HepG2 (cell line): ENCODE measurements around the gene MAGI1. TPM values are rescaled to one million over a fixed set of nuclear protein-coding genes. Genes with fewer than 3 reads are reported as not detected.
A peak's percentile ranks its signal among the peaks of the same experiment; 100 is the strongest.

Experiments used
- GTF2F1 ChIP-seq: fragments of 150-350 bp; IDR thresholded peaks from 2 replicates; pipeline ENCODE4 v1.6.1; 2014; ENCODE audit warnings: low read length
- GZF1 ChIP-seq: sonication (generic); formaldehyde crosslinking; IDR thresholded peaks from 2 replicates; pipeline ENCODE4 v1.5.1; 2020; ENCODE audit warnings: mild to moderate bottlenecking, missing genetic modification reagents
- KAT8 ChIP-seq: IDR thresholded peaks from 2 replicates; pipeline ENCODE4 v1.6.1; 2016; ENCODE audit warnings: missing genetic modification reagents, missing compliant biosample characterization
- RORA ChIP-seq: sonication (generic); formaldehyde crosslinking; IDR thresholded peaks from 2 replicates; pipeline ENCODE4 v1.5.0; 2020; ENCODE audit warnings: mild to moderate bottlenecking, missing genetic modification reagents, moderate library complexity
- RXRB ChIP-seq: IDR thresholded peaks from 2 replicates; pipeline ENCODE4 v1.6.1; 2016; ENCODE audit warnings: borderline replicate concordance, missing genetic modification reagents, missing compliant biosample characterization
- SALL1 ChIP-seq: sonication (generic); formaldehyde crosslinking; IDR thresholded peaks from 2 replicates; pipeline ENCODE4 v1.8.0; 2022; ENCODE audit warnings: mild to moderate bottlenecking, missing genetic modification reagents
- SPEN ChIP-seq: sonication (generic); formaldehyde crosslinking; IDR thresholded peaks from 2 replicates; pipeline ENCODE4 v1.5.1; 2020; ENCODE audit warnings: low read depth, mild to moderate bottlenecking, missing genetic modification reagents
- ZFP62 ChIP-seq: sonication (generic); formaldehyde crosslinking; IDR thresholded peaks from 2 replicates; pipeline ENCODE4 v1.4.0; 2020; ENCODE audit warnings: missing genetic modification reagents
- ZNF34 ChIP-seq: sonication (generic); formaldehyde crosslinking; IDR thresholded peaks from 2 replicates; pipeline ENCODE4 v1.4.0; 2020; ENCODE audit warnings: mild to moderate bottlenecking, missing genetic modification reagents, borderline replicate concordance
- ZNF496 ChIP-seq: sonication (generic); formaldehyde crosslinking; IDR thresholded peaks from 2 replicates; pipeline ENCODE4 v1.8.1; 2023; ENCODE audit warnings: mild to moderate bottlenecking, moderate library complexity, missing genetic modification reagents; ENCODE audit not compliant: insufficient replicate concordance
- ZSCAN29 ChIP-seq: sonication (generic); formaldehyde crosslinking; conservative IDR thresholded peaks from 2 replicates; pipeline ENCODE4 v1.4.0; 2020; ENCODE audit warnings: mild to moderate bottlenecking, missing genetic modification reagents
- polyA plus RNA-seq, 8 experiments: library from polyadenylated mRNA; depleted of rRNA in 3 of 8; stranded (reverse) in 7 of 8; unstranded in 1 of 8; fragments of >200 nt; fragmentation: Illumina TruSeq in 4 of 8; extraction: Trizol in 4 of 8; gene quantifications; 2 replicates each; pipeline versions ENCODE4 v1.2.1 to v1.2.3, GENCODE V29; 2011 to 2016; ENCODE audit warnings: low read depth in 4 of 8, missing spikeins in 1 of 8, mixed read lengths in 1 of 8; ENCODE audit not compliant: insufficient read depth in 1 of 8
- total RNA-seq, 5 experiments: library from RNA; depleted of rRNA; stranded (reverse); fragments of >200 nt; fragmentation: Illumina TruSeq; extraction: Trizol; gene quantifications; 2 replicates each; pipeline ENCODE4 v1.2.3, GENCODE V29; 2016; ENCODE audit warnings: low read depth in 1 of 5
- TF ChIP-seq, protein P1 (sequence below): sonication (generic); formaldehyde crosslinking; IDR thresholded peaks from 2 replicates; pipeline ENCODE4 v1.8.0; 2022; ENCODE audit warnings: missing genetic modification reagents, mild to moderate bottlenecking, borderline replicate concordance
- TF ChIP-seq, protein P2 (sequence below): sonication (generic); formaldehyde crosslinking; IDR thresholded peaks from 2 replicates; pipeline ENCODE4 v1.9.0; 2021; ENCODE audit warnings: mild to moderate bottlenecking, missing genetic modification reagents
- TF ChIP-seq, protein P3 (sequence below): sonication (generic); formaldehyde crosslinking; IDR thresholded peaks from 2 replicates; pipeline ENCODE4 v1.5.1; 2020; ENCODE audit warnings: mild to moderate bottlenecking, missing genetic modification reagents, borderline replicate concordance

Gene MAGI1
- total and polyA plus RNA-seq, 2 of the 13 experiments (the other 11 are each of a cell fraction or from before 2014, with no cell fraction given): 22.2 to 26.0 TPM

GRCh38 chr3:66073464-66074141 is 34.9 kb upstream of the MAGI1 start (continued):
- no peak for TF ChIP-seq RORA (CRISPR knock-in tag)
- TF ChIP-seq SPEN (CRISPR knock-in tag): no peak
- peak; percentile 57; the same call in 1 of the 2 replicates for TF ChIP-seq RXRB (CRISPR knock-in tag)
- peak; percentile 42; the same call in 1 of the 2 replicates for TF ChIP-seq KAT8 (CRISPR knock-in tag)
- TF ChIP-seq, protein P1, sequence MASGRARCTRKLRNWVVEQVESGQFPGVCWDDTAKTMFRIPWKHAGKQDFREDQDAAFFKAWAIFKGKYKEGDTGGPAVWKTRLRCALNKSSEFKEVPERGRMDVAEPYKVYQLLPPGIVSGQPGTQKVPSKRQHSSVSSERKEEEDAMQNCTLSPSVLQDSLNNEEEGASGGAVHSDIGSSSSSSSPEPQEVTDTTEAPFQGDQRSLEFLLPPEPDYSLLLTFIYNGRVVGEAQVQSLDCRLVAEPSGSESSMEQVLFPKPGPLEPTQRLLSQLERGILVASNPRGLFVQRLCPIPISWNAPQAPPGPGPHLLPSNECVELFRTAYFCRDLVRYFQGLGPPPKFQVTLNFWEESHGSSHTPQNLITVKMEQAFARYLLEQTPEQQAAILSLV (CRISPR knock-in tag): no peak
- peak; percentile 57; the same call in 1 of the 2 replicates for TF ChIP-seq SALL1 (CRISPR knock-in tag)
- TF ChIP-seq GTF2F1: no peak
- no peak for TF ChIP-seq ZNF496
- 0 out of 2 replicates have a peak, but pooled peaks have one; percentile 33 for TF ChIP-seq ZSCAN29 (CRISPR knock-in tag)
- TF ChIP-seq, protein P2, sequence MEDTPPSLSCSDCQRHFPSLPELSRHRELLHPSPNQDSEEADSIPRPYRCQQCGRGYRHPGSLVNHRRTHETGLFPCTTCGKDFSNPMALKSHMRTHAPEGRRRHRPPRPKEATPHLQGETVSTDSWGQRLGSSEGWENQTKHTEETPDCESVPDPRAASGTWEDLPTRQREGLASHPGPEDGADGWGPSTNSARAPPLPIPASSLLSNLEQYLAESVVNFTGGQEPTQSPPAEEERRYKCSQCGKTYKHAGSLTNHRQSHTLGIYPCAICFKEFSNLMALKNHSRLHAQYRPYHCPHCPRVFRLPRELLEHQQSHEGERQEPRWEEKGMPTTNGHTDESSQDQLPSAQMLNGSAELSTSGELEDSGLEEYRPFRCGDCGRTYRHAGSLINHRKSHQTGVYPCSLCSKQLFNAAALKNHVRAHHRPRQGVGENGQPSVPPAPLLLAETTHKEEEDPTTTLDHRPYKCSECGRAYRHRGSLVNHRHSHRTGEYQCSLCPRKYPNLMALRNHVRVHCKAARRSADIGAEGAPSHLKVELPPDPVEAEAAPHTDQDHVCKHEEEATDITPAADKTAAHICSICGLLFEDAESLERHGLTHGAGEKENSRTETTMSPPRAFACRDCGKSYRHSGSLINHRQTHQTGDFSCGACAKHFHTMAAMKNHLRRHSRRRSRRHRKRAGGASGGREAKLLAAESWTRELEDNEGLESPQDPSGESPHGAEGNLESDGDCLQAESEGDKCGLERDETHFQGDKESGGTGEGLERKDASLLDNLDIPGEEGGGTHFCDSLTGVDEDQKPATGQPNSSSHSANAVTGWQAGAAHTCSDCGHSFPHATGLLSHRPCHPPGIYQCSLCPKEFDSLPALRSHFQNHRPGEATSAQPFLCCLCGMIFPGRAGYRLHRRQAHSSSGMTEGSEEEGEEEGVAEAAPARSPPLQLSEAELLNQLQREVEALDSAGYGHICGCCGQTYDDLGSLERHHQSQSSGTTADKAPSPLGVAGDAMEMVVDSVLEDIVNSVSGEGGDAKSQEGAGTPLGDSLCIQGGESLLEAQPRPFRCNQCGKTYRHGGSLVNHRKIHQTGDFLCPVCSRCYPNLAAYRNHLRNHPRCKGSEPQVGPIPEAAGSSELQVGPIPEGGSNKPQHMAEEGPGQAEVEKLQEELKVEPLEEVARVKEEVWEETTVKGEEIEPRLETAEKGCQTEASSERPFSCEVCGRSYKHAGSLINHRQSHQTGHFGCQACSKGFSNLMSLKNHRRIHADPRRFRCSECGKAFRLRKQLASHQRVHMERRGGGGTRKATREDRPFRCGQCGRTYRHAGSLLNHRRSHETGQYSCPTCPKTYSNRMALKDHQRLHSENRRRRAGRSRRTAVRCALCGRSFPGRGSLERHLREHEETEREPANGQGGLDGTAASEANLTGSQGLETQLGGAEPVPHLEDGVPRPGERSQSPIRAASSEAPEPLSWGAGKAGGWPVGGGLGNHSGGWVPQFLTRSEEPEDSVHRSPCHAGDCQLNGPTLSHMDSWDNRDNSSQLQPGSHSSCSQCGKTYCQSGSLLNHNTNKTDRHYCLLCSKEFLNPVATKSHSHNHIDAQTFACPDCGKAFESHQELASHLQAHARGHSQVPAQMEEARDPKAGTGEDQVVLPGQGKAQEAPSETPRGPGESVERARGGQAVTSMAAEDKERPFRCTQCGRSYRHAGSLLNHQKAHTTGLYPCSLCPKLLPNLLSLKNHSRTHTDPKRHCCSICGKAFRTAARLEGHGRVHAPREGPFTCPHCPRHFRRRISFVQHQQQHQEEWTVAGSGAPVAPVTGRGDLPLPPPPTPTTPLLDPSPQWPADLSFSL (CRISPR knock-in tag): 0 out of 2 replicates have a peak, but pooled peaks have one; percentile 60
- TF ChIP-seq ZFP62 (CRISPR knock-in tag): no peak
- TF ChIP-seq, protein P3, sequence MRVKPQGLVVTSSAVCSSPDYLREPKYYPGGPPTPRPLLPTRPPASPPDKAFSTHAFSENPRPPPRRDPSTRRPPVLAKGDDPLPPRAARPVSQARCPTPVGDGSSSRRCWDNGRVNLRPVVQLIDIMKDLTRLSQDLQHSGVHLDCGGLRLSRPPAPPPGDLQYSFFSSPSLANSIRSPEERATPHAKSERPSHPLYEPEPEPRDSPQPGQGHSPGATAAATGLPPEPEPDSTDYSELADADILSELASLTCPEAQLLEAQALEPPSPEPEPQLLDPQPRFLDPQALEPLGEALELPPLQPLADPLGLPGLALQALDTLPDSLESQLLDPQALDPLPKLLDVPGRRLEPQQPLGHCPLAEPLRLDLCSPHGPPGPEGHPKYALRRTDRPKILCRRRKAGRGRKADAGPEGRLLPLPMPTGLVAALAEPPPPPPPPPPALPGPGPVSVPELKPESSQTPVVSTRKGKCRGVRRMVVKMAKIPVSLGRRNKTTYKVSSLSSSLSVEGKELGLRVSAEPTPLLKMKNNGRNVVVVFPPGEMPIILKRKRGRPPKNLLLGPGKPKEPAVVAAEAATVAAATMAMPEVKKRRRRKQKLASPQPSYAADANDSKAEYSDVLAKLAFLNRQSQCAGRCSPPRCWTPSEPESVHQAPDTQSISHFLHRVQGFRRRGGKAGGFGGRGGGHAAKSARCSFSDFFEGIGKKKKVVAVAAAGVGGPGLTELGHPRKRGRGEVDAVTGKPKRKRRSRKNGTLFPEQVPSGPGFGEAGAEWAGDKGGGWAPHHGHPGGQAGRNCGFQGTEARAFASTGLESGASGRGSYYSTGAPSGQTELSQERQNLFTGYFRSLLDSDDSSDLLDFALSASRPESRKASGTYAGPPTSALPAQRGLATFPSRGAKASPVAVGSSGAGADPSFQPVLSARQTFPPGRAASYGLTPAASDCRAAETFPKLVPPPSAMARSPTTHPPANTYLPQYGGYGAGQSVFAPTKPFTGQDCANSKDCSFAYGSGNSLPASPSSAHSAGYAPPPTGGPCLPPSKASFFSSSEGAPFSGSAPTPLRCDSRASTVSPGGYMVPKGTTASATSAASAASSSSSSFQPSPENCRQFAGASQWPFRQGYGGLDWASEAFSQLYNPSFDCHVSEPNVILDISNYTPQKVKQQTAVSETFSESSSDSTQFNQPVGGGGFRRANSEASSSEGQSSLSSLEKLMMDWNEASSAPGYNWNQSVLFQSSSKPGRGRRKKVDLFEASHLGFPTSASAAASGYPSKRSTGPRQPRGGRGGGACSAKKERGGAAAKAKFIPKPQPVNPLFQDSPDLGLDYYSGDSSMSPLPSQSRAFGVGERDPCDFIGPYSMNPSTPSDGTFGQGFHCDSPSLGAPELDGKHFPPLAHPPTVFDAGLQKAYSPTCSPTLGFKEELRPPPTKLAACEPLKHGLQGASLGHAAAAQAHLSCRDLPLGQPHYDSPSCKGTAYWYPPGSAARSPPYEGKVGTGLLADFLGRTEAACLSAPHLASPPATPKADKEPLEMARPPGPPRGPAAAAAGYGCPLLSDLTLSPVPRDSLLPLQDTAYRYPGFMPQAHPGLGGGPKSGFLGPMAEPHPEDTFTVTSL (CRISPR knock-in tag): peak; percentile 56; the same call in 1 of the 2 replicates
- no peak for TF ChIP-seq ZNF34 (CRISPR knock-in tag)
- no peak for TF ChIP-seq GZF1 (CRISPR knock-in tag)
